Frontal cortex (tissue), 4 donors: ENCODE results near the gene DVL3. TPM values are rescaled to one million over a fixed set of nuclear protein-coding genes. Genes with fewer than 3 reads are reported as not detected.
A peak's percentile ranks its signal among the peaks of the same experiment; 100 is the strongest.

ENCODE experiments used
- DNase-seq, 2 donors: peaks; one replicate each; pipeline ENCODE4 v3.0.0; 2012; ENCODE audit warnings: low spot score in 2 of 2
- FAIRE-seq: peaks from 2 replicates; lab custom pipeline; 2012; peaks lifted over from hg19 to GRCh38; lab: Jason Lieb, UNC
- total RNA-seq: library from RNA; depleted of rRNA; stranded (reverse); fragments of >200 nt; gene quantifications from one replicate; pipeline ENCODE4 v1.2.3, GENCODE V29; 2014
- donor health status: control.
- donor health status: control.
- donor health status: control.

The DVL3 gene
- total RNA-seq, 1 donor from 2014 or later: 34.6 TPM

GRCh38 chr3:184175506-184175905 is 20.3 kb downstream of the DVL3 start:
- FAIRE-seq (no peak), DNase-seq (no peak)

- FAIRE-seq (no peak), DNase-seq (no peak)
Measured at GRCh38 chr3:184175981-184176376, 20.8 kb downstream of the DVL3 start.

GRCh38 chr3:184176377-184177330 is 21.5 kb downstream of the DVL3 start:
- DNase-seq (peak in 1 of 2 donors; percentile 71), FAIRE-seq (no peak)

GRCh38 chr3:184177331-184177731 is 22.2 kb downstream of the DVL3 start:
- DNase-seq (no peak), FAIRE-seq (no peak)

GRCh38 chr3:184177767-184178306 is 22.7 kb downstream of the DVL3 start:
- FAIRE-seq (no peak), DNase-seq (no peak)

- FAIRE-seq (no peak), DNase-seq (no peak)
Measured at GRCh38 chr3:184178521-184179138, 23.5 kb downstream of the DVL3 start.

- FAIRE-seq: no peak
Measured at GRCh38 chr3:184180165-184180564, 25.0 kb downstream of the DVL3 start.

GRCh38 chr3:184181596-184181995 is 26.4 kb downstream of the DVL3 start:
- DNase-seq (no peak), FAIRE-seq (no peak)

More at GRCh38 chr3:184180165-184180564, 25.0 kb downstream of the DVL3 start:
- DNase-seq: no peak

- FAIRE-seq: no peak
- DNase-seq: no peak
Measured at GRCh38 chr3:184183679-184184078, 28.5 kb downstream of the DVL3 start.

GRCh38 chr3:184184546-184185230 is 29.5 kb downstream of the DVL3 start:
- no peak for DNase-seq
- no peak for FAIRE-seq

- peak; percentile 91 to 98 for DNase-seq
- FAIRE-seq: no peak
Measured at GRCh38 chr3:184185461-184186183, 30.4 kb downstream of the DVL3 start.

GRCh38 chr3:184186184-184186901 is 31.2 kb downstream of the DVL3 start, which contains the start of gene ABCF3:
ABCF3 (plus strand) TSS chr3:184186199; CDS start chr3:184186208, 9 bp downstream.
- FAIRE-seq (no peak), DNase-seq (no peak)

GRCh38 chr3:184186902-184187207 is 31.7 kb downstream of the DVL3 start:
- DNase-seq: no peak
- FAIRE-seq: no peak

- no peak for DNase-seq
- FAIRE-seq: no peak
Measured at GRCh38 chr3:184188080-184188479, 32.9 kb downstream of the DVL3 start.

GRCh38 chr3:184189421-184189820 is 34.2 kb downstream of the DVL3 start:
- FAIRE-seq (no peak), DNase-seq (no peak)

GRCh38 chr3:184192889-184193288 is 37.7 kb downstream of the DVL3 start:
- DNase-seq (no peak), FAIRE-seq (no peak)

GRCh38 chr3:184193991-184194539 is 38.9 kb downstream of the DVL3 start:
- DNase-seq (no peak), FAIRE-seq (no peak)

GRCh38 chr3:184196536-184196935 is 41.4 kb downstream of the DVL3 start:
- FAIRE-seq (no peak), DNase-seq (no peak)

GRCh38 chr3:184198509-184198908 is 43.3 kb downstream of the DVL3 start:
- FAIRE-seq: no peak
- DNase-seq: no peak
